Upper lobe of left lung (tissue), 4 donors: ENCODE measurements around the gene SPINK1.

Experiments used
- POLR2A ChIP-seq, 4 donors: fragments of 450-650 bp; IDR thresholded peaks; one replicate each; pipeline ENCODE4 v1.5.1; 2016 to 2017; ENCODE audit warnings: antibody characterized with exemption in 4 of 4, mild to moderate bottlenecking in 2 of 4
- TF ChIP-seq, protein P1 (sequence below), 6 experiments: fragments of 450-650 bp in 4 of 6; fragments of 200-600 bp in 2 of 6; sonication (generic) in 2 of 6; IDR thresholded peaks; one replicate each; pipeline ENCODE4 v1.5.1; 2016 to 2019; ENCODE audit warnings: antibody characterized with exemption in 6 of 6

GRCh38 chr5:147796556-147797308 lies 34.7 kb downstream of the SPINK1 start:
- no peak for TF ChIP-seq POLR2A (IDR thresholded peaks at IDR 0.05)
- TF ChIP-seq, protein P1, sequence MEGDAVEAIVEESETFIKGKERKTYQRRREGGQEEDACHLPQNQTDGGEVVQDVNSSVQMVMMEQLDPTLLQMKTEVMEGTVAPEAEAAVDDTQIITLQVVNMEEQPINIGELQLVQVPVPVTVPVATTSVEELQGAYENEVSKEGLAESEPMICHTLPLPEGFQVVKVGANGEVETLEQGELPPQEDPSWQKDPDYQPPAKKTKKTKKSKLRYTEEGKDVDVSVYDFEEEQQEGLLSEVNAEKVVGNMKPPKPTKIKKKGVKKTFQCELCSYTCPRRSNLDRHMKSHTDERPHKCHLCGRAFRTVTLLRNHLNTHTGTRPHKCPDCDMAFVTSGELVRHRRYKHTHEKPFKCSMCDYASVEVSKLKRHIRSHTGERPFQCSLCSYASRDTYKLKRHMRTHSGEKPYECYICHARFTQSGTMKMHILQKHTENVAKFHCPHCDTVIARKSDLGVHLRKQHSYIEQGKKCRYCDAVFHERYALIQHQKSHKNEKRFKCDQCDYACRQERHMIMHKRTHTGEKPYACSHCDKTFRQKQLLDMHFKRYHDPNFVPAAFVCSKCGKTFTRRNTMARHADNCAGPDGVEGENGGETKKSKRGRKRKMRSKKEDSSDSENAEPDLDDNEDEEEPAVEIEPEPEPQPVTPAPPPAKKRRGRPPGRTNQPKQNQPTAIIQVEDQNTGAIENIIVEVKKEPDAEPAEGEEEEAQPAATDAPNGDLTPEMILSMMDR (IDR thresholded peaks at IDR 0.05): no peak
